Mesendoderm (in vitro differentiated cells): ENCODE results near the gene FXYD7.

Source experiments
- DNase-seq: peaks from one replicate; pipeline ENCODE4 v3.0.0; 2013
- H2AK5ac ChIP-seq: 2 replicates; pipeline ENCODE4 v1.6.1; 2013; ENCODE audit warnings: low read length, inconsistent platforms
- H2BK120ac ChIP-seq: 2 replicates; pipeline ENCODE4 v1.6.1; 2013; ENCODE audit warnings: low read depth, mild to moderate bottlenecking, low read length, moderate library complexity, mixed read lengths
- H2BK15ac ChIP-seq: replicated peaks from 2 replicates; pipeline ENCODE4 v1.6.1; 2013; ENCODE audit warnings: low read depth, mild to moderate bottlenecking, moderate library complexity
- H2BK5ac ChIP-seq: 2 replicates; pipeline ENCODE4 v1.6.1; 2013; ENCODE audit warnings: low read length, inconsistent platforms
- H3K18ac ChIP-seq: 2 replicates; pipeline ENCODE4 v1.6.1; 2013; ENCODE audit warnings: mild to moderate bottlenecking, low read length, mixed read lengths
- H3K23ac ChIP-seq: one replicate; pipeline ENCODE4 v1.6.1; 2013; ENCODE audit warnings: low read length
- H3K27ac ChIP-seq: 2 replicates; pipeline ENCODE4 v1.5.1; 2013; ENCODE audit warnings: low read depth, mild to moderate bottlenecking, inconsistent platforms, low read length, moderate library complexity
- H3K27me3 ChIP-seq: 2 replicates; pipeline ENCODE4 v1.6.1; 2013; ENCODE audit warnings: low read length, control low read depth, mild to moderate bottlenecking, inconsistent platforms; ENCODE audit not compliant: insufficient read depth, poor library complexity
- H3K36me3 ChIP-seq: 2 replicates; pipeline ENCODE4 v1.6.1; 2013; ENCODE audit warnings: low read length, inconsistent platforms; ENCODE audit not compliant: control insufficient read depth, insufficient read depth
- H3K4ac ChIP-seq: one replicate; pipeline ENCODE4 v1.6.1; 2013; ENCODE audit warnings: low read depth, mild to moderate bottlenecking, low read length, moderate library complexity
- H3K4me1 ChIP-seq: 2 replicates; pipeline ENCODE4 v1.6.1; 2013; ENCODE audit warnings: low read depth, low read length, inconsistent platforms; ENCODE audit not compliant: control insufficient read depth
- H3K4me2 ChIP-seq: 2 replicates; pipeline ENCODE4 v1.6.1; 2013; ENCODE audit warnings: low read length
- H3K4me3 ChIP-seq: 2 replicates; pipeline ENCODE4 v1.5.1; 2013; ENCODE audit warnings: mild to moderate bottlenecking, low read length
- H3K56ac ChIP-seq: one replicate; pipeline ENCODE4 v1.6.1; 2013; ENCODE audit warnings: low read length
- H3K79me1 ChIP-seq: 2 replicates; pipeline ENCODE4 v1.6.1; 2013; ENCODE audit warnings: low read length, inconsistent platforms
- H3K79me2 ChIP-seq: 2 replicates; pipeline ENCODE4 v1.6.1; 2013; ENCODE audit warnings: mild to moderate bottlenecking, low read length; ENCODE audit not compliant: control insufficient read depth, insufficient read depth
- H3K9ac ChIP-seq: 2 replicates; pipeline ENCODE4 v1.6.1; 2013; ENCODE audit warnings: low read length, inconsistent platforms
- H4K5ac ChIP-seq: one replicate; pipeline ENCODE4 v1.6.1; 2013; ENCODE audit warnings: low read length
- H4K8ac ChIP-seq: one replicate; pipeline ENCODE4 v1.6.1; 2013; ENCODE audit warnings: low read depth, mild to moderate bottlenecking, control low read depth, low read length, moderate library complexity
- WGBS: extraction: QIAGEN DNeasy Blood & Tissue Kit; methylation state at CpG from one replicate; pipeline ENCODE4 v1.1.7; 2013; ENCODE audit warnings: low lambda C conversion rate, missing lambda C conversion rate; ENCODE audit not compliant: insufficient coverage; ENCODE audit errors: extremely low coverage; 5-methylcytosine and 5-hydroxymethylcytosine counted together

FXYD7 gene

GRCh38 chr19:35157431-35157830 is 14.4 kb downstream of the FXYD7 start:
- no CpG with 5 or more reads among the region's 4 CpGs for WGBS
- no peak for DNase-seq
- peaks cover 1% of the 10 kb centered on the region for H3K79me1 ChIP-seq
- no peaks in the 10 kb centered on the region for H3K4me1 ChIP-seq
- H3K9ac ChIP-seq = no peak overlapping the region
- H3K36me3 ChIP-seq = peaks cover 1% of the 10 kb centered on the region
- H3K56ac ChIP-seq = no peak overlapping the region
- H2BK15ac ChIP-seq = no peak overlapping the region
- H3K79me2 ChIP-seq = no peaks in the 10 kb centered on the region
- H2BK5ac ChIP-seq = no peak overlapping the region
- no peak overlapping the region for H3K23ac ChIP-seq
- H3K27me3 ChIP-seq = no peaks in the 10 kb centered on the region
- no peak overlapping the region for H4K5ac ChIP-seq
- no peak overlapping the region for H3K27ac ChIP-seq
- no peak overlapping the region for H3K4ac ChIP-seq
- H3K4me3 ChIP-seq = no peak overlapping the region
- H2BK120ac ChIP-seq = no peak overlapping the region
- no peak overlapping the region for H4K8ac ChIP-seq
- no peak overlapping the region for H2AK5ac ChIP-seq
- no peak overlapping the region for H3K4me2 ChIP-seq
- H3K18ac ChIP-seq = no peak overlapping the region

GRCh38 chr19:35159606-35160005 is 16.6 kb downstream of the FXYD7 start:
- Histone ChIP-seq H3K4me2 (no peak overlapping the region), H2BK15ac (no peak overlapping the region), H3K4ac (no peak overlapping the region), H3K4me3 (no peak overlapping the region), H3K36me3 (peaks cover 6% of the 10 kb centered on the region), H3K4me1 (no peaks in the 10 kb centered on the region), H3K23ac (no peak overlapping the region), H4K5ac (no peak overlapping the region), H3K27me3 (no peaks in the 10 kb centered on the region), H3K56ac (no peak overlapping the region), H2BK120ac (no peak overlapping the region), H4K8ac (no peak overlapping the region), H2AK5ac (no peak overlapping the region), H3K18ac (no peak overlapping the region), H3K79me1 (peaks cover 1% of the 10 kb centered on the region), H3K9ac (no peak overlapping the region), H2BK5ac (no peak overlapping the region), H3K27ac (no peak overlapping the region), H3K79me2 (no peaks in the 10 kb centered on the region)
- no peak for DNase-seq
- WGBS = no CpG with 5 or more reads among the region's 8 CpGs

GRCh38 chr19:35160629-35161433 is 17.8 kb downstream of the FXYD7 start:
- WGBS = no CpG with 5 or more reads among the region's 9 CpGs
- H3K18ac ChIP-seq = no peak overlapping the region

GRCh38 chr19:35161434-35161743 is 18.3 kb downstream of the FXYD7 start:
- Histone ChIP-seq H2BK120ac (no peak overlapping the region), H2BK5ac (no peak overlapping the region), H3K27ac (no peak overlapping the region), H3K79me1 (no peaks in the 10 kb centered on the region), H3K4ac (no peak overlapping the region), H3K18ac (no peak overlapping the region), H4K8ac (no peak overlapping the region), H2AK5ac (no peak overlapping the region), H3K4me2 (no peak overlapping the region), H3K79me2 (no peaks in the 10 kb centered on the region), H3K9ac (no peak overlapping the region), H3K27me3 (no peaks in the 10 kb centered on the region), H3K4me1 (no peaks in the 10 kb centered on the region), H3K56ac (no peak overlapping the region), H3K36me3 (peaks cover 9% of the 10 kb centered on the region), H3K23ac (no peak overlapping the region), H3K4me3 (no peak overlapping the region), H2BK15ac (no peak overlapping the region), H4K5ac (no peak overlapping the region)
- WGBS = no CpG with 5 or more reads among the region's 2 CpGs
- no peak for DNase-seq

More at GRCh38 chr19:35160629-35161433, 17.8 kb downstream of the FXYD7 start:
- H3K36me3 ChIP-seq = peaks cover 8% of the 10 kb centered on the region
- no peak overlapping the region for H3K56ac ChIP-seq
- H3K27me3 ChIP-seq = no peaks in the 10 kb centered on the region
- H3K4ac ChIP-seq = no peak overlapping the region
- DNase-seq = no peak
- H2BK5ac ChIP-seq = no peak overlapping the region
- no peak overlapping the region for H3K9ac ChIP-seq
- no peak overlapping the region for H3K27ac ChIP-seq
- no peak overlapping the region for H2AK5ac ChIP-seq
- H3K23ac ChIP-seq = no peak overlapping the region
- H3K4me3 ChIP-seq = no peak overlapping the region
- no peak overlapping the region for H2BK120ac ChIP-seq
- H4K5ac ChIP-seq = no peak overlapping the region
- peaks cover 1% of the 10 kb centered on the region for H3K79me1 ChIP-seq
- H3K4me2 ChIP-seq = no peak overlapping the region
- no peak overlapping the region for H4K8ac ChIP-seq
- H3K79me2 ChIP-seq = no peaks in the 10 kb centered on the region
- no peaks in the 10 kb centered on the region for H3K4me1 ChIP-seq
- H2BK15ac ChIP-seq = no peak overlapping the region

- WGBS = no CpG with 5 or more reads among the region's 6 CpGs
- peak; percentile 84 for DNase-seq
- no peak overlapping the region for H3K4ac ChIP-seq
- H3K9ac ChIP-seq = no peak overlapping the region
- H3K4me1 ChIP-seq = no peaks in the 10 kb centered on the region
- H4K8ac ChIP-seq = no peak overlapping the region
- H4K5ac ChIP-seq = no peak overlapping the region
- peaks cover 9% of the 10 kb centered on the region for H3K36me3 ChIP-seq
- no peak overlapping the region for H3K18ac ChIP-seq
- H2BK5ac ChIP-seq = no peak overlapping the region
- no peak overlapping the region for H3K23ac ChIP-seq
- H2AK5ac ChIP-seq = no peak overlapping the region
- no peak overlapping the region for H2BK120ac ChIP-seq
- H3K4me2 ChIP-seq = no peak overlapping the region
- no peak overlapping the region for H2BK15ac ChIP-seq
- no peak overlapping the region for H3K4me3 ChIP-seq
- no peaks in the 10 kb centered on the region for H3K79me2 ChIP-seq
- no peak overlapping the region for H3K56ac ChIP-seq
- H3K79me1 ChIP-seq = no peaks in the 10 kb centered on the region
- H3K27me3 ChIP-seq = no peaks in the 10 kb centered on the region
- no peak overlapping the region for H3K27ac ChIP-seq
These were observed 19.6 kb downstream of the FXYD7 start for GRCh38 chr19:35162471-35163326.
